Skeletal muscle cell (primary cell): ENCODE data around the gene FAM83C.

ENCODE experiments used
- DNase-seq: peaks from one replicate; pipeline ENCODE4 v3.0.0-alpha.2; 2010; ENCODE audit warnings: low read depth
- H3K4me3 ChIP-seq: 2 replicates; pipeline ENCODE4 v1.5.1; 2011; ENCODE audit warnings: low read depth, mild to moderate bottlenecking, control low read depth, low read length, moderate library complexity

Gene FAM83C

GRCh38 chr20:35291654-35292503 lies at the start of gene FAM83C:
TSS of gene FAM83C (minus strand) at chr20:35292425. CDS start at chr20:35292304, 121 bp downstream.
- H3K4me3 ChIP-seq: no peak within 1 kb of the TSS
- DNase-seq: no peak

GRCh38 chr20:35341366-35342028 lies 49.3 kb upstream of the FAM83C start:
- H3K4me3 ChIP-seq: no peak overlapping the region
- DNase-seq: no peak

- DNase-seq: no peak
Measured at GRCh38 chr20:35340436-35340835, 48.2 kb upstream of the FAM83C start.

GRCh38 chr20:35339636-35340035 lies 47.4 kb upstream of the FAM83C start:
- H3K4me3 ChIP-seq: no peak overlapping the region
- no peak for DNase-seq

More at GRCh38 chr20:35340436-35340835, 48.2 kb upstream of the FAM83C start:
- no peak overlapping the region for H3K4me3 ChIP-seq

GRCh38 chr20:35339007-35339406 lies 46.8 kb upstream of the FAM83C start:
- H3K4me3 ChIP-seq: no peak overlapping the region
- DNase-seq: peak; percentile 85

GRCh38 chr20:35334311-35335101 lies 42.3 kb upstream of the FAM83C start:
- DNase-seq: no peak
- no peak overlapping the region for H3K4me3 ChIP-seq

- H3K4me3 ChIP-seq: no peak overlapping the region
Measured at GRCh38 chr20:35333606-35334005, 41.4 kb upstream of the FAM83C start.

GRCh38 chr20:35332540-35333200 lies 40.4 kb upstream of the FAM83C start:
- no peak for DNase-seq
- H3K4me3 ChIP-seq: no peak overlapping the region

More at GRCh38 chr20:35333606-35334005, 41.4 kb upstream of the FAM83C start:
- DNase-seq: no peak

- no peak overlapping the region for H3K4me3 ChIP-seq
- no peak for DNase-seq
Measured at GRCh38 chr20:35329435-35330139, 37.4 kb upstream of the FAM83C start.

- H3K4me3 ChIP-seq: no peak overlapping the region
- no peak for DNase-seq
Measured at GRCh38 chr20:35328689-35329088, 36.5 kb upstream of the FAM83C start.

- no peak for DNase-seq
- H3K4me3 ChIP-seq: no peak overlapping the region
Measured at GRCh38 chr20:35328095-35328685, 36.0 kb upstream of the FAM83C start.

GRCh38 chr20:35327074-35327976 lies 35.1 kb upstream of the FAM83C start:
- no peak for DNase-seq
- H3K4me3 ChIP-seq: no peak overlapping the region

- no peak overlapping the region for H3K4me3 ChIP-seq
- DNase-seq: no peak
Measured at GRCh38 chr20:35326740-35327073, 34.5 kb upstream of the FAM83C start.

GRCh38 chr20:35326021-35326739 lies 34.0 kb upstream of the FAM83C start:
- no peak for DNase-seq
- H3K4me3 ChIP-seq: no peak overlapping the region

GRCh38 chr20:35325401-35325800 lies 33.2 kb upstream of the FAM83C start:
- no peak overlapping the region for H3K4me3 ChIP-seq
- no peak for DNase-seq

GRCh38 chr20:35320396-35321126 lies 28.3 kb upstream of the FAM83C start:
- peak; percentile 49 for DNase-seq
- H3K4me3 ChIP-seq: no peak overlapping the region

GRCh38 chr20:35319871-35320197 lies 27.6 kb upstream of the FAM83C start:
- peak; percentile 48 for DNase-seq
- no peak overlapping the region for H3K4me3 ChIP-seq
